ENCODE results near the gene RFESD. TPM values are rescaled to one million over a fixed set of nuclear protein-coding genes. Genes with fewer than 3 reads are reported as not detected.

Gene RFESD
- total and polyA plus RNA-seq, 2 of the 13 experiments (the other 11 are each of a cell fraction or from before 2014, with no cell fraction given): 1.1 to 2.2 TPM

DNA sequence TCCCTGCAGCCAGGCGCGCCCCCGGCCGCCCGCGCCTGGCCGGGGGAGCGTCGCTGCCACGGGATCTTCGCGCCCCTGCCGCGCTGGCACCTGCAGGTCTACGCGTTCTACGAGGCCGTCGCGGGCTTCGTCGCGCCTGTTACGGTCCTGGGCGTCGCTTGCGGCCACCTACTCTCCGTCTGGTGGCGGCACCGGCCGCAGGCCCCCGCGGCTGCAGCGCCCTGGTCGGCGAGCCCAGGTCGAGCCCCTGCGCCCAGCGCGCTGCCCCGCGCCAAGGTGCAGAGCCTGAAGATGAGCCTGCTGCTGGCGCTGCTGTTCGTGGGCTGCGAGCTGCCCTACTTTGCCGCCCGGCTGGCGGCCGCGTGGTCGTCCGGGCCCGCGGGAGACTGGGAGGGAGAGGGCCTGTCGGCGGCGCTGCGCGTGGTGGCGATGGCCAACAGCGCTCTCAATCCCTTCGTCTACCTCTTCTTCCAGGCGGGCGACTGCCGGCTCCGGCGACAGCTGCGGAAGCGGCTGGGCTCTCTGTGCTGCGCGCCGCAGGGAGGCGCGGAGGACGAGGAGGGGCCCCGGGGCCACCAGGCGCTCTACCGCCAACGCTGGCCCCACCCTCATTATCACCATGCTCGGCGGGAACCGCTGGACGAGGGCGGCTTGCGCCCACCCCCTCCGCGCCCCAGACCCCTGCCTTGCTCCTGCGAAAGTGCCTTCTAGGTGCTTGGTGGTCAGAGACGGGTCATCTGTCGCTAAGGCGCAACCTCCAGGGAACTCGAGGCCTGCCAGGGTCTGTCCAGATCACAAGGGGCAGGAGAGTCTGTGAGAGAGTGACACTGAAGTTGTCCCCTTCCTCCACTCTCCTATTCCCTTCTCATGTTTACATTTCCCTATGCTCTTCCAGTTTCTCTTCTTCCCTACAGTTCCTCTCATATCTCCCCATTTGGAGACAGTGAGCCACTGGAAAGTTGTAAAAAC, 25.4 kb upstream of the RFESD start (continued):
- peak; percentile 90 for TF ChIP-seq CSRNP1 (CRISPR knock-in tag; IDR thresholded peaks at IDR 0.05)
- 0 out of 2 replicates have a peak, but pooled peaks have one; percentile 50 for TF ChIP-seq ZNF558 (CRISPR knock-in tag; IDR thresholded peaks at IDR 0.05; ENCODE audit: borderline replicate concordance)
- no peak for TF ChIP-seq FOXA1 (IDR thresholded peaks at IDR 0.05)
- TF ChIP-seq FOXA1 (CRISPR knock-in tag; IDR thresholded peaks at IDR 0.05): 0 out of 2 replicates have a peak, but pooled peaks have one; percentile 17
- peak; percentile 46; the same call in 1 of the 2 replicates for TF ChIP-seq ZNF574 (CRISPR knock-in tag; IDR thresholded peaks at IDR 0.05)
- TF ChIP-seq ZNF468 (CRISPR knock-in tag; IDR thresholded peaks at IDR 0.05): 0 out of 2 replicates have a peak, but pooled peaks have one; percentile 58
- no peak for TF ChIP-seq ZNF557 (CRISPR knock-in tag; IDR thresholded peaks at IDR 0.05)
- TF ChIP-seq ZNF138 (CRISPR knock-in tag; IDR thresholded peaks at IDR 0.05; ENCODE audit: low read depth): peak; percentile 81; the same call in 1 of the 2 replicates
- TF ChIP-seq FOXC1 (CRISPR knock-in tag; IDR thresholded peaks at IDR 0.05; ENCODE audit: borderline replicate concordance): peak; percentile 42; the same call in 1 of the 2 replicates
- no peak for TF ChIP-seq CEBPB (IDR thresholded peaks at IDR 0.05; ENCODE audit: borderline replicate concordance, low read depth, low read length)
- peak; percentile 81; the same call in 1 of the 2 replicates for TF ChIP-seq SAFB2 (CRISPR knock-in tag; IDR thresholded peaks at IDR 0.05; ENCODE audit: borderline replicate concordance, low read depth)
- TF ChIP-seq ZNF274 (CRISPR knock-in tag; IDR thresholded peaks at IDR 0.05): peak; percentile 57; the same call in 1 of the 2 replicates
- TF ChIP-seq KMT2B (CRISPR knock-in tag; IDR thresholded peaks at IDR 0.05): no peak
- peak; percentile 30; the same call in 1 of the 2 replicates for TF ChIP-seq FOSL1 (CRISPR knock-in tag; IDR thresholded peaks at IDR 0.05; ENCODE audit: borderline replicate concordance)
- 0 out of 2 replicates have a peak, but pooled peaks have one; percentile 8 for TF ChIP-seq FOXO1 (CRISPR knock-in tag; IDR thresholded peaks at IDR 0.05)
- TF ChIP-seq, protein P1, sequence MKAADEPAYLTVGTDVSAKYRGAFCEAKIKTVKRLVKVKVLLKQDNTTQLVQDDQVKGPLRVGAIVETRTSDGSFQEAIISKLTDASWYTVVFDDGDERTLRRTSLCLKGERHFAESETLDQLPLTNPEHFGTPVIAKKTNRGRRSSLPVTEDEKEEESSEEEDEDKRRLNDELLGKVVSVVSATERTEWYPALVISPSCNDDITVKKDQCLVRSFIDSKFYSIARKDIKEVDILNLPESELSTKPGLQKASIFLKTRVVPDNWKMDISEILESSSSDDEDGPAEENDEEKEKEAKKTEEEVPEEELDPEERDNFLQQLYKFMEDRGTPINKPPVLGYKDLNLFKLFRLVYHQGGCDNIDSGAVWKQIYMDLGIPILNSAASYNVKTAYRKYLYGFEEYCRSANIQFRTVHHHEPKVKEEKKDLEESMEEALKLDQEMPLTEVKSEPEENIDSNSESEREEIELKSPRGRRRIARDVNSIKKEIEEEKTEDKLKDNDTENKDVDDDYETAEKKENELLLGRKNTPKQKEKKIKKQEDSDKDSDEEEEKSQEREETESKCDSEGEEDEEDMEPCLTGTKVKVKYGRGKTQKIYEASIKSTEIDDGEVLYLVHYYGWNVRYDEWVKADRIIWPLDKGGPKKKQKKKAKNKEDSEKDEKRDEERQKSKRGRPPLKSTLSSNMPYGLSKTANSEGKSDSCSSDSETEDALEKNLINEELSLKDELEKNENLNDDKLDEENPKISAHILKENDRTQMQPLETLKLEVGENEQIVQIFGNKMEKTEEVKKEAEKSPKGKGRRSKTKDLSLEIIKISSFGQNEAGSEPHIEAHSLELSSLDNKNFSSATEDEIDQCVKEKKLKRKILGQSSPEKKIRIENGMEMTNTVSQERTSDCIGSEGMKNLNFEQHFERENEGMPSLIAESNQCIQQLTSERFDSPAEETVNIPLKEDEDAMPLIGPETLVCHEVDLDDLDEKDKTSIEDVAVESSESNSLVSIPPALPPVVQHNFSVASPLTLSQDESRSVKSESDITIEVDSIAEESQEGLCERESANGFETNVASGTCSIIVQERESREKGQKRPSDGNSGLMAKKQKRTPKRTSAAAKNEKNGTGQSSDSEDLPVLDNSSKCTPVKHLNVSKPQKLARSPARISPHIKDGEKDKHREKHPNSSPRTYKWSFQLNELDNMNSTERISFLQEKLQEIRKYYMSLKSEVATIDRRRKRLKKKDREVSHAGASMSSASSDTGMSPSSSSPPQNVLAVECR (CRISPR knock-in tag; IDR thresholded peaks at IDR 0.05; ENCODE audit: borderline replicate concordance): peak; percentile 39; the same call in 1 of the 2 replicates
- TF ChIP-seq, protein P2, sequence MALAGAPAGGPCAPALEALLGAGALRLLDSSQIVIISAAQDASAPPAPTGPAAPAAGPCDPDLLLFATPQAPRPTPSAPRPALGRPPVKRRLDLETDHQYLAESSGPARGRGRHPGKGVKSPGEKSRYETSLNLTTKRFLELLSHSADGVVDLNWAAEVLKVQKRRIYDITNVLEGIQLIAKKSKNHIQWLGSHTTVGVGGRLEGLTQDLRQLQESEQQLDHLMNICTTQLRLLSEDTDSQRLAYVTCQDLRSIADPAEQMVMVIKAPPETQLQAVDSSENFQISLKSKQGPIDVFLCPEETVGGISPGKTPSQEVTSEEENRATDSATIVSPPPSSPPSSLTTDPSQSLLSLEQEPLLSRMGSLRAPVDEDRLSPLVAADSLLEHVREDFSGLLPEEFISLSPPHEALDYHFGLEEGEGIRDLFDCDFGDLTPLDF (CRISPR knock-in tag; IDR thresholded peaks at IDR 0.05): no peak
- 0 out of 2 replicates have a peak, but pooled peaks have one; percentile 48 for TF ChIP-seq NKX3-1 (CRISPR knock-in tag; IDR thresholded peaks at IDR 0.05)
